Activated CD8-positive, alpha-beta memory T cell treated with anti-CD3 and anti-CD28 coated beads for 24 hours (primary cell): ENCODE measurements around the gene KLRK1.
"Not testable (repeated sequence)": the region's sequence is repeated elsewhere in the genome, so short reads cannot be mapped to it uniquely, and the experiment has no call there.

Experiments used
- DNase-seq: peaks from one replicate; pipeline ENCODE4 v3.0.0-alpha.2; 2020

KLRK1 gene

GRCh38 chr12:10387498-10387897 lies 2.3 kb downstream of the KLRK1 start:
- not testable (repeated sequence) for DNase-seq

- DNase-seq, result no peak
Observed at GRCh38 chr12:10386857-10387256, 3.0 kb downstream of the KLRK1 start.

GRCh38 chr12:10385166-10385613 lies 4.7 kb downstream of the KLRK1 start:
- no peak for DNase-seq

DNA sequence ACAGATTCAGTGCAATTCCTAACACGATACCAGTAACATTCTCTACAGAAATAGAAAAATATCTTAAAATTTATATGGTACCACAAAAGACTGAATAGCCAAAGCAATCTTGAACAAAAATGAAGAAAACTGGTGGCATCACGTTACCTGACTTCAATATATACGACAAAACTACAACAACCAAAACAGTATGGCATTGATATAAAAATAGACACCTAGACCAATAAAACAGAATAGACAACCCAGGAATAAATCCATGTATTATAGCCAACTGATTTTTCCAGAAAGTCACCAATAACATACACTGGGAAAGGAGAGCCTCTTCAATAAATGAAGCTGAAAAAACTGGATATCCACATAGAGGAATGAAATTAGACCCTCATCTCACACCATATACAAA lies 5.7 kb downstream of the KLRK1 start:
- DNase-seq, result no peak

DNA sequence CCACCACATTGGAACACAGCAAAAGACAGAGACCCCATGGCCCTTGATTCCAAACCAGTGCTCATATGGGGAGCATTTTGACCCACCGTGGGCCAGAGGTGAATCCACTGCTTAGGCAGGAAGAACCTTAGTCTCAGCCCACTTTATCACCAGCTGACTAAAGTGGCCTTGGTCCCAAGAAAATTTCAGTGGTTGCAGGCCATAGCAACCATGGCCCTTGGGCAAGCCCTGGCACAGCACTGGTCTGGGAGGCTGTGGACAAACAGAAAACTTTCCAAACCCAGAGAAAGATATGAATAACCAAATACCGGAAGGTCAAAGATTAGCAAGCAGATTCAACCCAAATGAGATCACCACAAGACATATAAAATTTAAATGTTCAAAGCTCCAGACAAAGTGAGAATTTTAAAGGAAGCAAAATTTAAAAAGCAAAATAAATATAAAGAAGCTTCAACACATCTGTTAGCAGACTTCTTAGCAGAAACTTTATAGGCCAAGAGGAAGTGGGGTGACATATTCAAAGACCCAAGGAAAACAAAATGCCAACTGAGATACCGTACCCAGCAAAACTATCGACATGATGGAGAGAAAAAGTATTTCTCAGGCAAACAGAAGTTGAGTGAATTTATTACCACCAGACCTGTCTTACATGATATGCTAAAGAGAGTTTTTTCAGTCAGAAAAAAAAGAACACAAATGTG lies 7.8 kb downstream of the KLRK1 start:
- no peak for DNase-seq

DNA sequence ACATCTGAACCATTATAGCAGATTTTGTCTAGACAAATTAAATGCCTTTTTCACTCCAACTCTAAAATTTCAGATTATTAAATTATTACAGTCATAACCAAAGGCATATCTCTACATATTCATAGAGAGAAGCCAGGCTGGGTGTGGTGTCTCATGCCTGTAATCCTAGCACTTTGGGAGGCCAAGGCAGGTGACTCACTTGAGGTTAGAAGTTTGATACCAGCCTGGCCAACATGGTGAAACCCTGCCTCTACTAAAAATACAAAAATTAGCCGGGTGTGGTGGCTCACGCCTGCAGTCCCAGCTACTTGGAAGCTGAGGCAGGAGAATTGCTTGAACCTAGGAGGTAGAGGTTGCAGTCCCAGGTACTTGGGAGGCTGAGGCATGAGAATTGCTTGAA lies 11.1 kb downstream of the KLRK1 start:
- DNase-seq, result peak; percentile 62

DNA sequence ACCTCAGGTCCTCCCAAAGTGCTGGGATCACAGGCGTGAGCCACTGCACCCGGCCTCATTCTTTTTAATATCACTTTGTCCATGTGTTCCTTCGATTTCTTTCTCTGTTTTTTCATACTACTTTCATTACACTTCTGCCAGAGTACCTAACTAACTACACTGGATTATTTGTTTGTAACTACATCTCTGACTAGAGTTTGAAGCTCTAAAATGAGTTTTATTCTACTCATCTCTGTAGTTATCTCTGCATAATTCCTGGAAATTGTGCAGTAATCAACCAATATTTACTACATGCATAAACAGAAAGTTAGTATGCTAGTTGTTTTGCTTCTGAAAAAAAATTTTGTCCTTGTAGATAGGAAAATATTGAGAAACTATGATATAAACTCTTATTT lies 15.2 kb downstream of the KLRK1 start:
- no peak for DNase-seq

DNA sequence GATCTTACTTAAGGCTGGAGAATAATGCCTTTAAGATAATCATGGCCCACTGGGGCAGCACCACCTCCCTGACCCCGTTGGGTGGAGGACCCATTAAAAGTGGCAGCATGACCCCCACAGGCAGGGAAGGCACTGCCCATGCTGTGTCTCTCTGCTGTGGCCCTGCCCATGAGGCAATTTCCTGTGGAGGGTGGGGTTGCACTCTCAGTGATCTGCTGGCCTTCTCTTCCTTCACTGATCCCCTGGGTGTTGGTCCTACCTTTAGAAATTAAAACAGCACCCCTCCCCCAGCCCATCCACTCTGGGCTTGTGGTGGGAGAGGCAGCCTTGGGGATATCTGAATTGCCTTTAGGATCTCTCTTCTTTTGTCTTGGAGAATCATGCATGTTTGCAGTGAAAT lies 17.3 kb downstream of the KLRK1 start:
- peak; percentile 66 for DNase-seq

DNA sequence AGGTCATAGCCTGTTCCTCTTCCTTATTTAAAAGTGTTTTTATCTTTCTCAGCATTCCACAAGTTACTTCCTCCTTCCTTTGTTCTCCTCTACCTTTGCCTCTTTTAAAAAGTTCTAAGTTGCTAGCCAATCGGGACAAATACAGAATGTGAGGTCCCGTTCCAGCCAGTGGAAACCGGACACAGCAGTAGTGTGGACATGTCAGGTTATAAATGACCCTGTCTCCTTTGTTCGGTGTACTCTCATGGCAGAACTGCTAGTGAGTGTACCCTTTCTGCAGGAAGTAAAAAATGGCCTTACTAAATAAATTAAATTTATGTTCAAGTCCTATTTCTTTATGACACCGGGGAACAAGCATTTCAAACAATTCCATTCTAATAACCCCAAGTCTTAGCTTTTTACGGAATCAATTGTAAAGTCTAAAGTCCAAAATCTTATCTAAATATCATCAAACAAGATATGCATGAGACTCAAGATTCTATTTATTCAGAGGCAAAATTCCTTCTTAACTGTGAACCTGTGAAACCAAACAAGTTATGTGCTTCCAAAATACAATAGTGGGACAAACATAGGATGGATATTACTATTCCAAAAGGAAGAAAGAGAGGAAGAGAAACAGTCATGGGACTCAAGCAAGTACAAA lies 17.8 kb downstream of the KLRK1 start:
- not testable (repeated sequence) for DNase-seq

- peak; percentile 64 for DNase-seq
Observed at GRCh38 chr12:10369557-10370415, 20.1 kb downstream of the KLRK1 start.

GRCh38 chr12:10368206-10369171 lies 21.4 kb downstream of the KLRK1 start:
- no peak for DNase-seq

GRCh38 chr12:10367714-10368113 lies 22.1 kb downstream of the KLRK1 start:
- not testable (repeated sequence) for DNase-seq

GRCh38 chr12:10366875-10367274 lies 23.0 kb downstream of the KLRK1 start:
- no peak for DNase-seq

GRCh38 chr12:10365696-10366405 lies 24.0 kb downstream of the KLRK1 start:
- no peak for DNase-seq

DNA sequence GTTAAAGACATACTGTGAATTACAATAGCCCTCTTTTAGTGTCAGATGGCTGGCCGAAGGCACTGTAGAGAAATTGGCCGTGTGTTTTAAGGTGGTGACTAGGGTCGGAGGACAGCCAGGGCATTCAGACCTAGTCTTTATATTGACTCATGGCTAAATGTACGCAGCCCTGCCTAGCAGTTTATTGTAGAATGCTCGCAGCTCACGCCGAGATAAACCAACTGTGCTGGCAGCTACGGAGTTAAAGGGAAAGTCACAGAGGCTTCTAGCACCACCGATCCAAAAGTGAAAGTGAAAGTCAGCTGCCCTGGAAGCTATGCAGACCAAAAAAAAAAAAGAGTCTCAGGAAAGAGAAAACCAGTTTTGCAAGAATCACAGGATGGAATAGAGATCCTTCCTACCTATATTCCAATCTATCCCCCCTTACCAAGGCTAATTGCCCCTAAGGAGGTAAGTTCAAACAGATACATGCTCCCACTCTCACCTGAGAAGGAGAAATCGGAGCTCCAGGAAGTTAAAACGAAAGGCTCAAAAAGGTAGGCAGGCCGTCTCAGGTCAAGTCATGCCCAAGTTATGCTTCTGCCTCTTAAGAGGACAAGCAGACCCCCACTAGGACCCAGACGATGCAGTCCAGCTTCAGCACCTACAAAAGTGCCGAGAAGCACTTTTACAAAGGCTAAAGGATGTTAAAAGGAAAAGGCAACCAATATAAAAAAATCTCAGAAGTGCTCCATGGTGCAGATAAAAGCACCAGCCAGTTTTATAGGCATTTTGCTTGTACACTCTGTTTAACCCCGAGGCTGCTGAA lies 24.8 kb downstream of the KLRK1 start:
- peak; percentile 80 for DNase-seq

DNA sequence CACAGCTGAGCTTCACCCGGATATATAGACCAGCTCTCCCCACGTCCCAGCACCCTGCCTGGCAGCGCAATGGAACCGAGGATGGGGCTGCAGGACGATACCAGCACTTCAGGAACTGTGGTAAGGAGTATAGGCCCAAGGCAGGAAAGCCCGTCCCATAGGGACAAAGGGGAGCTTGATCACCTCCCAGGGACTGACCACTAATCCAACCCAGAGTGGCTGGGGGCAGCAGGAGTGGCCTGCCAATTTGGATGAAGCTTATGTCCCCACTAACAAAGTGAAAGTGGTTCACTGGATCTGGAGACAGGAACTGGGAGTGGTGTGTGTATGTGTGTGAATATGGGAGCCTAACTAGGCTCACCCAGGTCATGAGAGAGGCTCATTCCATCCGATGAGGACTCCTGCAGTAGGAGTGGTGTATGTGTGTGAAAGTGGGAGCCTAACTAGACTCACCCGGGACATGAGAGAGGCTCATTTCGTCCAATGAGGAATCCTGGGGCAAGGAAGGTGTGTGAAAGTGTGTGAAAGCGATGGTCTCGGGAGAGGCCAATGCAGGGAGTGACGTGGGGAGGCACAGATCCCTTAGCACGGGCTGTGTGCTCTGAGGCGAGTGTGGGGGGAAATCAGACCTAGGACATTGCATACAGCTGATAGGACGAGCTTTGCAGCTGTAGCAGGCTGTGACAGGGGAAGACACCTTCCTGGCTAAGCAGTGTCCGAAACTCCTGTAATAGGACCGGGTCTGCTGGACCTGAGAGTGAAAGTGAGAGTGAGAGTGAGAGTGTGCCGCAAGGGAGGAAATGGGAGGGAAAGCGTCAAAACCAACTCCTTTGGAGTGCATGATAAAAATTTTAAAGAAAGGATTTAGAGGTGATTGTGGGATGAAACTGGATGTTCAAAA lies 25.7 kb downstream of the KLRK1 start:
- DNase-seq, result peak; percentile 81

- DNase-seq, result no peak
Observed at GRCh38 chr12:10363658-10363913, 26.3 kb downstream of the KLRK1 start.

- DNase-seq, result peak; percentile 66
Observed at GRCh38 chr12:10362828-10363657, 26.8 kb downstream of the KLRK1 start.

GRCh38 chr12:10362325-10362724 lies 27.5 kb downstream of the KLRK1 start:
- no peak for DNase-seq
